Measurements from ENCODE around the gene RTCA.

- TF ChIP-seq CTCF (IDR thresholded peaks at IDR 0.05) (no peak), POLR2A (IDR thresholded peaks at IDR 0.05) (peak; percentile 18 to 88)
Measured at GRCh38 chr1:100249537-100250257, 16.3 kb upstream of the RTCA start, which contains the start of gene DBT.

Measured in heart left ventricle (tissue), 13 donors.